GM21576 (cell line): Measurements from ENCODE around the gene BAD.

ENCODE experiments used
- ATAC-seq: cut with Tn5 transposase; IDR thresholded peaks from one replicate; pipeline ENCODE4 v1.9.1; 2021; ENCODE audit warnings: mild to moderate bottlenecking, moderate library complexity; ENCODE audit not compliant: unreplicated experiment

The BAD gene

GRCh38 chr11:64246871-64247728 is 37.4 kb downstream of the BAD start, which contains the start of gene PPP1R14B:
Gene PPP1R14B, minus strand, starts transcription at chr11:64246943. Its CDS starts 270 bp downstream, at chr11:64246673.
- peak; percentile 35 for ATAC-seq

GRCh38 chr11:64246621-64246870 is 37.9 kb downstream of the BAD start:
- peak; percentile 9 for ATAC-seq

- ATAC-seq, result no peak
These were observed 38.5 kb downstream of the BAD start for GRCh38 chr11:64245797-64246620.

- no peak for ATAC-seq
These were observed 39.1 kb downstream of the BAD start for GRCh38 chr11:64245401-64245796.

- ATAC-seq, result no peak
These were observed 39.5 kb downstream of the BAD start for GRCh38 chr11:64244966-64245365.

- ATAC-seq, result no peak
These were observed 40.4 kb downstream of the BAD start for GRCh38 chr11:64244107-64244506.

GRCh38 chr11:64243236-64243854 is 41.1 kb downstream of the BAD start:
- ATAC-seq, result no peak

- ATAC-seq, result peak; percentile 4
These were observed 42.7 kb downstream of the BAD start for GRCh38 chr11:64241491-64242374.

- peak; percentile 58 for ATAC-seq
These were observed 43.3 kb downstream of the BAD start for GRCh38 chr11:64241241-64241490.

GRCh38 chr11:64240435-64241240 is 43.8 kb downstream of the BAD start, which contains the start of gene FKBP2:
Gene FKBP2, plus strand, starts transcription at chr11:64241095. Its CDS starts 1,293 bp downstream, at chr11:64242388.
- peak; percentile 41 for ATAC-seq

GRCh38 chr11:64239662-64240434 is 44.6 kb downstream of the BAD start:
- no peak for ATAC-seq

- no peak for ATAC-seq
These were observed 45.5 kb downstream of the BAD start for GRCh38 chr11:64238999-64239398.

- no peak for ATAC-seq
These were observed 46.4 kb downstream of the BAD start for GRCh38 chr11:64238076-64238475.

- no peak for ATAC-seq
These were observed 46.9 kb downstream of the BAD start for GRCh38 chr11:64237484-64237951.

GRCh38 chr11:64235437-64236161 is 48.9 kb downstream of the BAD start:
- no peak for ATAC-seq

- peak; percentile 27 for ATAC-seq
These were observed 49.7 kb downstream of the BAD start for GRCh38 chr11:64234647-64235379.

- peak; percentile 26 for ATAC-seq
These were observed 50.4 kb downstream of the BAD start, which contains the start of gene VEGFB for GRCh38 chr11:64233913-64234586. Gene VEGFB, plus strand, starts transcription at chr11:64234584. Its CDS starts 250 bp downstream, at chr11:64234834.
